Epithelial cell of proximal tubule (primary cell): ENCODE measurements around the gene LMO4. TPM values are rescaled to one million over a fixed set of nuclear protein-coding genes. Genes with fewer than 3 reads are reported as not detected.

Experiments used
- DNase-seq: peaks from one replicate; pipeline ENCODE4 v3.0.0-alpha.2; 2011; ENCODE audit warnings: low read depth
- H3K4me3 ChIP-seq: 2 replicates; pipeline ENCODE4 v1.5.1; 2011; ENCODE audit warnings: low read depth, mild to moderate bottlenecking, low read length
- total RNA-seq: library from RNA; depleted of rRNA; stranded (reverse); fragments of >200 nt; gene quantifications from 2 replicates; pipeline ENCODE4 v1.2.3, GENCODE V29; 2015
- TF ChIP-seq, protein P1 (sequence below): conservative IDR thresholded peaks from 2 replicates; pipeline ENCODE4 v1.5.1; 2012; ENCODE audit warnings: low read depth, mild to moderate bottlenecking, low read length

LMO4 gene
- total RNA-seq, 1 donor from 2014 or later: 23.4 TPM

DNA sequence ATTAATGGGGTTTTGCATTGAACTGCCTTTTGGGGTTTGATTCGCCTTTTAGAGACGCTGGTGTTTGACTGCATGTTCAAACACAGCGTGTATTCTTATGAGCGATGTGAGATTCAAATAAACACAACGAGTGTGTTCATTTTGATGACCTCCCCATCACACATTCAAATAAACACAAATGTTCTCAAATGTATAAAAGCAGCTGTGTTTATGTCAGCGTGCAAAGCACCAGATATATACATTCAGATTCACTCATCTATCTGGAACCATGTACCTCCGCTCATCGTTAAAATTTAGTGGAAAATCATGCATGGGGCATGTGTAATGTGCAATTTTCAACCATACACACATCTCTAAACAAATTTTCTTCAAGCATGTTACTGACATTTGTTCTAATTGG is 21.4 kb upstream of the LMO4 start:
- TF ChIP-seq, protein P1, sequence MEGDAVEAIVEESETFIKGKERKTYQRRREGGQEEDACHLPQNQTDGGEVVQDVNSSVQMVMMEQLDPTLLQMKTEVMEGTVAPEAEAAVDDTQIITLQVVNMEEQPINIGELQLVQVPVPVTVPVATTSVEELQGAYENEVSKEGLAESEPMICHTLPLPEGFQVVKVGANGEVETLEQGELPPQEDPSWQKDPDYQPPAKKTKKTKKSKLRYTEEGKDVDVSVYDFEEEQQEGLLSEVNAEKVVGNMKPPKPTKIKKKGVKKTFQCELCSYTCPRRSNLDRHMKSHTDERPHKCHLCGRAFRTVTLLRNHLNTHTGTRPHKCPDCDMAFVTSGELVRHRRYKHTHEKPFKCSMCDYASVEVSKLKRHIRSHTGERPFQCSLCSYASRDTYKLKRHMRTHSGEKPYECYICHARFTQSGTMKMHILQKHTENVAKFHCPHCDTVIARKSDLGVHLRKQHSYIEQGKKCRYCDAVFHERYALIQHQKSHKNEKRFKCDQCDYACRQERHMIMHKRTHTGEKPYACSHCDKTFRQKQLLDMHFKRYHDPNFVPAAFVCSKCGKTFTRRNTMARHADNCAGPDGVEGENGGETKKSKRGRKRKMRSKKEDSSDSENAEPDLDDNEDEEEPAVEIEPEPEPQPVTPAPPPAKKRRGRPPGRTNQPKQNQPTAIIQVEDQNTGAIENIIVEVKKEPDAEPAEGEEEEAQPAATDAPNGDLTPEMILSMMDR: no peak
- no peak overlapping the region for H3K4me3 ChIP-seq
- DNase-seq: no peak

- TF ChIP-seq, protein P1: no peak
- DNase-seq: no peak
- no peak overlapping the region for H3K4me3 ChIP-seq
Measured at GRCh38 chr1:87307931-87308330, 20.7 kb upstream of the LMO4 start.

GRCh38 chr1:87314091-87314490 is 14.6 kb upstream of the LMO4 start:
- no peak overlapping the region for H3K4me3 ChIP-seq
- TF ChIP-seq, protein P1: no peak
- no peak for DNase-seq

GRCh38 chr1:87318056-87318650 is 10.5 kb upstream of the LMO4 start:
- TF ChIP-seq, protein P1: no peak
- H3K4me3 ChIP-seq: no peak overlapping the region
- DNase-seq: no peak

DNA sequence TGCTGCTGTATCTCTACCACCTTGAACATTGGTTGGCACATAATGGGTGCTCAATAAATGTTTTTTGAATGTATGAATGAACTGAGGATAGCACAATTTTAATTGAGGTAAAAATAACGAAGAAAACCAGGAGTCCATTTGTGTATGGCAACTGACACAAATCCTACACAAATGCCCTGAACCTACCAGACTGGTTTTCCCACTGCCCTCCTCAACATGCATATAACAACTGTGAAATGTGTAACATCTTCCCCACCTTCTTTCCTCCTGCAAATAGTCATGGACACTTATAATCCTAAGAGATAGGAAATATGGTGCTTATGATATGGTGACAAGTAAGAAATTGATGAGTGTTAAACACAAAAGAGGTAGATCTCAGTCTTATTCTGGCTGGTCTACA is 9.9 kb upstream of the LMO4 start:
- TF ChIP-seq, protein P1: no peak
- H3K4me3 ChIP-seq: no peak overlapping the region
- DNase-seq: no peak

- no peak overlapping the region for H3K4me3 ChIP-seq
- no peak for DNase-seq
- TF ChIP-seq, protein P1: peak; percentile 72
Measured at GRCh38 chr1:87325982-87326738, 2.5 kb upstream of the LMO4 start.
